ENCODE measurements around the gene ACSL5.

Gene ACSL5

DNA sequence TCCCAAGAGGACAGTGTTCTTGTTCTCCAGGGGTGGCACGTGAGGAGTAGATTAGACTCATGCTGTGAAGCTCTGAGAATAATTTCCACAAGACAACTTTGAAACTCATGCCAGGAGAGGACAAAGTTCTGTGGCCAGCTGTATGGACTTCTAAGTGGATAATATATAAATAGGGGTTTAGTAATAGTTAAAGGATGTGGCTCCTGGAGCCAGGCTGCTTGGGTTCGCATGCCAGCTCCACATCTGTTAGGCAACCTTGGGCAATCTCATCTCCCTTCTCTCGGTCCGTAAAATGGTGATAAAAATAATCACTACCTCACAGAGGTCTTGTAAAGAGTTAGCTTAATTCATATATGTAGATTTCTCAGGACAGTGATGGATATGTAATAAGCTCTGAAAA is 35.8 kb downstream of the ACSL5 start:
- Histone ChIP-seq H3K4me1 (ENCODE audit: control insufficient read depth, insufficient read depth, low read length) (no peaks in the 10 kb centered on the region), H3K9ac (ENCODE audit: low read length in 2 of 2) (no peak overlapping the region), H3K27ac (ENCODE audit: low read length) (no peak overlapping the region), H3K27me3 (ENCODE audit: control insufficient read depth in 1 of 2, insufficient read depth in 2 of 2, low read length in 2 of 2) (no peaks in the 10 kb centered on the region), H3K4me3 (ENCODE audit: low read length in 2 of 2) (no peak overlapping the region), H3K9me3 (ENCODE audit: control insufficient read depth in 2 of 2, low read length in 2 of 2) (no peaks in the 10 kb centered on the region), H3K36me3 (ENCODE audit: control insufficient read depth in 2 of 2, insufficient read depth in 2 of 2, low read length in 2 of 2) (no peaks in the 10 kb centered on the region)

DNA sequence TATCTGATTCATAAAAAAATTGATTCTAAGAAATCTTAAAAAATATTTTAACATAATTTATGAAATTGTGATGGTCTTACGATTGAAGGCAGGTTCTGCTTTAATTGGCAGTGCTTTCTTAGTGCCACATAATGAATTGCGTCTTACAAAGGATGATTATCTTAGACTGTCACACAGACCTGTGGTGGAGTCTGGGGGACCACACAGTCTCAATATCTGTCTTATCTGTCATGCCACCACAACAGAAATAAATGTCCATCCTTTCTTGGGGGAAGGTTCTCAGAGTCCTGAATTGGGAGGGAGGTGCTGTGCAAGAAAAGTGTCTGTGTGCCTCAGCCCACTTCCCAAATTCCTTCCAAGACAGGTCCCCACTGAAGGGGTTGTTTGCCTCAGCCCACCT is 38.8 kb downstream of the ACSL5 start:
- no peaks in the 10 kb centered on the region for H3K4me1 ChIP-seq (ENCODE audit: control insufficient read depth, insufficient read depth, low read length)
- H3K27me3 ChIP-seq (ENCODE audit: control insufficient read depth in 1 of 2, insufficient read depth in 2 of 2, low read length in 2 of 2): no peaks in the 10 kb centered on the region
- no peaks in the 10 kb centered on the region for H3K9me3 ChIP-seq (ENCODE audit: control insufficient read depth in 2 of 2, low read length in 2 of 2)
- no peak overlapping the region for H3K27ac ChIP-seq (ENCODE audit: low read length)
- H3K4me3 ChIP-seq (ENCODE audit: low read length in 2 of 2): no peak overlapping the region
- H3K36me3 ChIP-seq (ENCODE audit: control insufficient read depth in 2 of 2, insufficient read depth in 2 of 2, low read length in 2 of 2): no peaks in the 10 kb centered on the region
- no peak overlapping the region for H3K9ac ChIP-seq (ENCODE audit: low read length in 2 of 2)

DNA sequence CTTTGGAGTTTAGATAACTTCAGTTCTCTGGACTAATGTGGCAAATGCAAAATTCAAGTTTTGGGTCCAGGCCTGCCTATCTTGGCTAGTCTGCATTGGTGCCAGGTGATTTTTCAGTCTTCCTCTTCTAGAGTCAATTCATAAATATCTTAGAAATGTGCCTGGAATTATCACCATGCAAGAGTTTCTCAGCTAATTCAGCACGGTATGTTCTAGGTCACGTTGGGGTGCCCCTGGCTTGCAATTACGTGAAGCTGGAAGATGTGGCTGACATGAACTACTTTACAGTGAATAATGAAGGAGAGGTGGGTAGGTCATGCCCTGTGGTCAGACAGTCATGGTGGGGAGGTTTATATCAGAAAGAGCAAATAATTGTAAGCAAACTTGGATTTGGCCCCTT is 47.8 kb downstream of the ACSL5 start:
- Histone ChIP-seq H3K9ac (ENCODE audit: low read length in 2 of 2) (no peak overlapping the region), H3K27me3 (ENCODE audit: control insufficient read depth in 1 of 2, insufficient read depth in 2 of 2, low read length in 2 of 2) (no peaks in the 10 kb centered on the region), H3K36me3 (ENCODE audit: control insufficient read depth in 2 of 2, insufficient read depth in 2 of 2, low read length in 2 of 2) (peaks cover 6 to 7% of the 10 kb centered on the region in 2 donors), H3K27ac (ENCODE audit: low read length) (no peak overlapping the region), H3K9me3 (ENCODE audit: control insufficient read depth in 2 of 2, low read length in 2 of 2) (no peaks in the 10 kb centered on the region), H3K4me1 (ENCODE audit: control insufficient read depth, insufficient read depth, low read length) (no peaks in the 10 kb centered on the region), H3K4me3 (ENCODE audit: low read length in 2 of 2) (no peak overlapping the region)

DNA sequence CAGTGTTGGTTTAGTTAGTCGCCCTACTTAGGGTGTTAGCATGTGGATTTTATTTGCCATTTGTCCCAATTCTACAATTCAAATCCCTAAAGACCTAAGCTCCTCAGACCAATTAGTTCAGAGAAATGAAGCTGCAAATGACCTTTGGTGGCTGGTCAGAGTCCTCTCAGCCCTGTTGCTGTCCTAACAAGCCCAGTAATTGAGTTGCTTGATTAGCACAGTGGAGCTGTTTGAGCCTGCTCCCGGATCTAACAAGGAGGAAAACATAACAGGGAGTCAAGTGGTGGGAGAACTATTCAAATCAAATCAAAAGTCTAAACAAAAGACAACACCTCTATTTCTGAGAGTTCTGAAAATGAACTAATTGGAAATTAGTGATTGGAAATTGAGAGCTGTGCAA is 50.7 kb downstream of the ACSL5 start:
- no peaks in the 10 kb centered on the region for H3K4me1 ChIP-seq (ENCODE audit: control insufficient read depth, insufficient read depth, low read length)
- H3K27me3 ChIP-seq (ENCODE audit: control insufficient read depth in 1 of 2, insufficient read depth in 2 of 2, low read length in 2 of 2): no peaks in the 10 kb centered on the region
- no peak overlapping the region for H3K9ac ChIP-seq (ENCODE audit: low read length in 2 of 2)
- peaks cover 7 to 11% of the 10 kb centered on the region in 2 donors for H3K36me3 ChIP-seq (ENCODE audit: control insufficient read depth in 2 of 2, insufficient read depth in 2 of 2, low read length in 2 of 2)
- H3K4me3 ChIP-seq (ENCODE audit: low read length in 2 of 2): no peak overlapping the region
- H3K27ac ChIP-seq (ENCODE audit: low read length): no peak overlapping the region
- no peaks in the 10 kb centered on the region for H3K9me3 ChIP-seq (ENCODE audit: control insufficient read depth in 2 of 2, low read length in 2 of 2)

- peaks cover 13 to 19% of the 10 kb centered on the region in 2 donors for H3K36me3 ChIP-seq (ENCODE audit: control insufficient read depth in 2 of 2, insufficient read depth in 2 of 2, low read length in 2 of 2)
- no peak overlapping the region for H3K27ac ChIP-seq (ENCODE audit: low read length)
- H3K4me3 ChIP-seq (ENCODE audit: low read length in 2 of 2): no peak overlapping the region
- no peaks in the 10 kb centered on the region for H3K9me3 ChIP-seq (ENCODE audit: control insufficient read depth in 2 of 2, low read length in 2 of 2)
- no peak overlapping the region for H3K9ac ChIP-seq (ENCODE audit: low read length in 2 of 2)
- no peaks in the 10 kb centered on the region for H3K4me1 ChIP-seq (ENCODE audit: control insufficient read depth, insufficient read depth, low read length)
- no peaks in the 10 kb centered on the region for H3K27me3 ChIP-seq (ENCODE audit: control insufficient read depth in 1 of 2, insufficient read depth in 2 of 2, low read length in 2 of 2)
Measured at GRCh38 chr10:112426111-112426510, 52.2 kb downstream of the ACSL5 start.

GRCh38 chr10:112429147-112429546 is 55.2 kb downstream of the ACSL5 start:
- Histone ChIP-seq H3K4me3 (ENCODE audit: low read length in 2 of 2) (no peak overlapping the region), H3K36me3 (ENCODE audit: control insufficient read depth in 2 of 2, insufficient read depth in 2 of 2, low read length in 2 of 2) (peaks cover 18 to 27% of the 10 kb centered on the region in 2 donors), H3K9me3 (ENCODE audit: control insufficient read depth in 2 of 2, low read length in 2 of 2) (no peaks in the 10 kb centered on the region), H3K27me3 (ENCODE audit: control insufficient read depth in 1 of 2, insufficient read depth in 2 of 2, low read length in 2 of 2) (no peaks in the 10 kb centered on the region), H3K27ac (ENCODE audit: low read length) (no peak overlapping the region), H3K4me1 (ENCODE audit: control insufficient read depth, insufficient read depth, low read length) (no peaks in the 10 kb centered on the region), H3K9ac (ENCODE audit: low read length in 2 of 2) (no peak overlapping the region)

- H3K4me3 ChIP-seq (ENCODE audit: low read length in 2 of 2): no peak overlapping the region
- H3K9ac ChIP-seq (ENCODE audit: low read length in 2 of 2): no peak overlapping the region
- no peak overlapping the region for H3K27ac ChIP-seq (ENCODE audit: low read length)
- no peaks in the 10 kb centered on the region for H3K4me1 ChIP-seq (ENCODE audit: control insufficient read depth, insufficient read depth, low read length)
- no peaks in the 10 kb centered on the region for H3K9me3 ChIP-seq (ENCODE audit: control insufficient read depth in 2 of 2, low read length in 2 of 2)
- H3K36me3 ChIP-seq (ENCODE audit: control insufficient read depth in 2 of 2, insufficient read depth in 2 of 2, low read length in 2 of 2): peaks cover 19 to 27% of the 10 kb centered on the region in 2 donors
- no peaks in the 10 kb centered on the region for H3K27me3 ChIP-seq (ENCODE audit: control insufficient read depth in 1 of 2, insufficient read depth in 2 of 2, low read length in 2 of 2)
Measured at GRCh38 chr10:112429654-112430230, 55.8 kb downstream of the ACSL5 start.

DNA sequence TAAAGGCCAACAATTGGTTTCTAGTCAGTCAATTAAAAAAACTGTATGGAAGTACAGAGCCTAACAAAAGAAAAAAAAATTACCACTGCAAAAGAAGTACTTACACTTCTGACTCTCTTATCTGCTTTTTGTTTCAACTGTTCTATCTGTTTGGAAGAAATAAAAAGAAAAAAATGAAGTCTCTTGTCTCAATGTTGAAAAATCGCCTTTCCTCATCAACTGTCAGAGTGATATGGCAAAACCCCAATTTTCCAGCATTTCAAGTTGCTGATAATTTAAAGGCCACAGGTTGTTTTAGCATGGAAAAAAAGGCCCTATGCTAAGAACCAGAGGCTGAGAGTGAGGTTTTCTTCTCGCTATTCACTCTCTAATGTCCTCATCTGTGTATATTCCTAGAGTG is 59.2 kb downstream of the ACSL5 start:
- Histone ChIP-seq H3K9ac (ENCODE audit: low read length in 2 of 2) (no peak overlapping the region), H3K4me3 (ENCODE audit: low read length in 2 of 2) (no peak overlapping the region), H3K36me3 (ENCODE audit: control insufficient read depth in 2 of 2, insufficient read depth in 2 of 2, low read length in 2 of 2) (peaks cover 31 to 35% of the 10 kb centered on the region in 2 donors), H3K27ac (ENCODE audit: low read length) (no peak overlapping the region), H3K4me1 (ENCODE audit: control insufficient read depth, insufficient read depth, low read length) (no peaks in the 10 kb centered on the region), H3K9me3 (ENCODE audit: control insufficient read depth in 2 of 2, low read length in 2 of 2) (no peaks in the 10 kb centered on the region), H3K27me3 (ENCODE audit: control insufficient read depth in 1 of 2, insufficient read depth in 2 of 2, low read length in 2 of 2) (no peaks in the 10 kb centered on the region)

DNA sequence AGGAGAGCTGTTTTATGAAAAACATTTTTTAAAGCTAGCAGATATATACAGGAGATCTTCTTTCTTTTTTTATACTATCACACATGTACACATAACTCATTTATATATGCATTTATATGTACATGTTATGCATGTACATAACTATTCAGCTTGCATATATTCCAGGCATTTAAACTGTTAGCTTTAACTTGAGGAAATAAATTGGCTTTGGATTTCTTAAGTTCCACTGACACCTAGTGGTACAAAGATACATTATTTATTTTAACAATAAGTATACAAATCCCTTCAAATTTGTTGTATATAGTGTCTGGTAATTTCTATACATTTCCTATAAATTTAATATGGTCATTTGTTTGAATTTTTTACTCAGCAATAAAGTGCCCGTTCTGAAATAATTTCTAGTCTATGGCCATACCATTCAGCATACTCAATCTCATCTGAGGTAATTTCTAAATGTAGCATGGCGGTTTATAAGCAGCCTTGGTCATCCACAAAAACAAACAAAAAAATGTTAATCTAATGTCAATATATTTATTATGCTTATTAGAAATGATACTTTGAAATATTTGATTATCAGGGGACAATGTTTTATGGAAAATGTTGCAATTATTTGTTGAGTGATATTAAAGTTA is 61.2 kb downstream of the ACSL5 start:
- peaks cover 25 to 33% of the 10 kb centered on the region in 2 donors for H3K36me3 ChIP-seq (ENCODE audit: control insufficient read depth in 2 of 2, insufficient read depth in 2 of 2, low read length in 2 of 2)
- H3K9me3 ChIP-seq (ENCODE audit: control insufficient read depth in 2 of 2, low read length in 2 of 2): no peaks in the 10 kb centered on the region
- no peak overlapping the region for H3K27ac ChIP-seq (ENCODE audit: low read length)
- H3K4me1 ChIP-seq (ENCODE audit: control insufficient read depth, insufficient read depth, low read length): no peaks in the 10 kb centered on the region
- H3K27me3 ChIP-seq (ENCODE audit: control insufficient read depth in 1 of 2, insufficient read depth in 2 of 2, low read length in 2 of 2): no peaks in the 10 kb centered on the region
- no peak overlapping the region for H3K4me3 ChIP-seq (ENCODE audit: low read length in 2 of 2)
- H3K9ac ChIP-seq (ENCODE audit: low read length in 2 of 2): no peak overlapping the region

GRCh38 chr10:112438356-112438755 is 64.4 kb downstream of the ACSL5 start:
- no peak overlapping the region for H3K4me3 ChIP-seq (ENCODE audit: low read length in 2 of 2)
- H3K27me3 ChIP-seq (ENCODE audit: control insufficient read depth in 1 of 2, insufficient read depth in 2 of 2, low read length in 2 of 2): no peaks in the 10 kb centered on the region
- peaks cover 17 to 34% of the 10 kb centered on the region in 2 donors for H3K36me3 ChIP-seq (ENCODE audit: control insufficient read depth in 2 of 2, insufficient read depth in 2 of 2, low read length in 2 of 2)
- H3K27ac ChIP-seq (ENCODE audit: low read length): no peak overlapping the region
- no peaks in the 10 kb centered on the region for H3K9me3 ChIP-seq (ENCODE audit: control insufficient read depth in 2 of 2, low read length in 2 of 2)
- no peak overlapping the region for H3K9ac ChIP-seq (ENCODE audit: low read length in 2 of 2)
- no peaks in the 10 kb centered on the region for H3K4me1 ChIP-seq (ENCODE audit: control insufficient read depth, insufficient read depth, low read length)

DNA sequence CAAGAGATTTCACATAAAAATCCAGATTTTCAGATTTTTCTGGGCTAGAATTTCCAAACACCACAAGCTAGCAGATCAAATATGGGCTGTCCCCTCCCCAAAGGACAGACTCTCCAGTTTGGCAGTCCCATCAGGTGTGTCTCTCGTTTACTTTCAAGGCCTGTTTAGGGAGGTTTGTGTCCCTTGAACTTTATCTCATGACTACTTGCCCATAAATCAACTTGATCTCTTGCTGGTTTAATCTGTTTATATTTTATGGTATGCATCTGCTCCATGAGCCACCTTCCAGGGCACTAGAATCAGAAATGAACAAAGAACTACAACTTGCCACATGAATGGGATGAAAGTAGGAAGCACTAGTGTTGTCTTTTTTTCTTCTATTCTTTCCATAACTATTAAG is 67.6 kb downstream of the ACSL5 start:
- H3K9me3 ChIP-seq (ENCODE audit: control insufficient read depth in 2 of 2, low read length in 2 of 2): no peaks in the 10 kb centered on the region
- no peak overlapping the region for H3K27ac ChIP-seq (ENCODE audit: low read length)
- peaks cover 4% of the 10 kb centered on the region for H3K4me1 ChIP-seq (ENCODE audit: control insufficient read depth, insufficient read depth, low read length)
- H3K36me3 ChIP-seq (ENCODE audit: control insufficient read depth in 2 of 2, insufficient read depth in 2 of 2, low read length in 2 of 2): peaks cover 21 to 38% of the 10 kb centered on the region in 2 donors
- no peak overlapping the region for H3K4me3 ChIP-seq (ENCODE audit: low read length in 2 of 2)
- H3K9ac ChIP-seq (ENCODE audit: low read length in 2 of 2): no peak overlapping the region
- H3K27me3 ChIP-seq (ENCODE audit: control insufficient read depth in 1 of 2, insufficient read depth in 2 of 2, low read length in 2 of 2): no peaks in the 10 kb centered on the region

Measured in stomach smooth muscle (tissue), 2 donors.